PC-3 (cell line): ENCODE measurements around the gene SLC24A3. TPM values are rescaled to one million over a fixed set of nuclear protein-coding genes. Genes with fewer than 3 reads are reported as not detected.

Source experiments
- ATAC-seq: fragments of 200-7000 bp; cut with Tn5 transposase; 2 replicates; pipeline ENCODE4 v1.9.1; 2020; ENCODE audit warnings: mild to moderate bottlenecking, moderate library complexity
- BruUV-seq: library from RNA; stranded (reverse); fragments of 400-500 nt; replicated peaks from 2 replicates; lab custom pipeline; 2021; lab: Mats Ljungman, UMichigan
- CTCF ChIA-PET: fragments of 300-600 bp; sonication (Branson Sonifier 250); formaldehyde crosslinking; loops from one replicate; lab custom pipeline; 2022; ENCODE audit warnings: antibody characterized with exemption; lab: Charles Lee
- POLR2A ChIA-PET: fragments of 300-600 bp; sonication (Branson Sonifier 250); formaldehyde crosslinking; loops from one replicate; lab custom pipeline; 2022; ENCODE audit warnings: antibody characterized with exemption; ENCODE audit not compliant: unreplicated experiment; lab: Charles Lee
- DNase-seq: peaks from one replicate; pipeline ENCODE4 v3.0.0-alpha.2; 2015
- H2AFZ ChIP-seq: fragments of 300-600 bp; sonication (generic); 2 replicates; pipeline ENCODE4 v1.6.0; 2016; ENCODE audit warnings: antibody characterized with exemption, low read length
- H3F3A ChIP-seq: fragments of 300-600 bp; sonication (generic); one replicate; pipeline ENCODE4 v1.6.0; 2017; ENCODE audit warnings: antibody characterized with exemption, low read length, control low read depth, mild to moderate bottlenecking; ENCODE audit not compliant: unreplicated experiment
- H3K27ac ChIP-seq: fragments of 300-600 bp; sonication (generic); 2 replicates; pipeline ENCODE4 v1.5.1; 2016; ENCODE audit warnings: mild to moderate bottlenecking, low read length
- H3K27me3 ChIP-seq: fragments of 300-600 bp; sonication (generic); 2 replicates; pipeline ENCODE4 v1.6.1; 2016; ENCODE audit warnings: low read length, mixed read lengths
- H3K36me3 ChIP-seq: fragments of 300-600 bp; sonication (generic); 2 replicates; pipeline ENCODE4 v1.6.1; 2016; ENCODE audit warnings: low read depth, mixed run types, low read length, mixed read lengths
- H3K4me1 ChIP-seq: fragments of 300-600 bp; sonication (generic); 2 replicates; pipeline ENCODE4 v1.5.1; 2016; ENCODE audit warnings: low read length; ENCODE audit not compliant: insufficient read depth
- H3K4me2 ChIP-seq: fragments of 300-600 bp; sonication (generic); 2 replicates; pipeline ENCODE4 v1.6.0; 2016; ENCODE audit warnings: low read length
- H3K4me3 ChIP-seq: fragments of 300-600 bp; sonication (generic); 2 replicates; pipeline ENCODE4 v1.5.1; 2016; ENCODE audit warnings: mild to moderate bottlenecking, low read length, mixed read lengths
- H3K79me2 ChIP-seq: fragments of 300-600 bp; sonication (generic); 2 replicates; pipeline ENCODE4 v1.6.1; 2017; ENCODE audit warnings: low read length, mixed read lengths
- H3K9ac ChIP-seq: fragments of 300-600 bp; sonication (generic); 2 replicates; pipeline ENCODE4 v1.6.0; 2016; ENCODE audit warnings: mild to moderate bottlenecking, low read length
- H3K9me2 ChIP-seq: fragments of 300-600 bp; sonication (generic); replicated peaks from 2 replicates; pipeline ENCODE4 v1.6.1; 2016; ENCODE audit warnings: mixed run types, low read length, mixed read lengths
- H3K9me3 ChIP-seq: fragments of 300-600 bp; sonication (generic); 2 replicates; pipeline ENCODE4 v1.6.1; 2016; ENCODE audit warnings: low read length, mixed read lengths
- H4K20me1 ChIP-seq: fragments of 300-600 bp; sonication (generic); 2 replicates; pipeline ENCODE4 v1.6.1; 2016; ENCODE audit warnings: low read length, mixed read lengths
- EZH2 ChIP-seq: fragments of 300-600 bp; sonication (generic); IDR thresholded peaks from one replicate; pipeline ENCODE4 v1.6.1; 2017; ENCODE audit warnings: antibody characterized with exemption, mild to moderate bottlenecking, low read length; ENCODE audit not compliant: unreplicated experiment
- EZH2phosphoT487 ChIP-seq: fragments of 300-600 bp; sonication (generic); IDR thresholded peaks from 2 replicates; pipeline ENCODE4 v1.6.1; 2018; ENCODE audit warnings: mild to moderate bottlenecking, antibody characterized with exemption, low read length, borderline replicate concordance
- intact Hi-C: fragments of 100-400 bp; cut with micrococcal nuclease; formaldehyde crosslinking; loops from 2 replicates; pipeline ENCODE4 v1.9.0; 2023
- total RNA-seq: library from RNA; depleted of rRNA; stranded (reverse); fragments of >200 nt; gene quantifications from 2 replicates; pipeline ENCODE4 v1.2.3, GENCODE V29; 2014
- TF ChIP-seq, protein P1 (sequence below): fragments of 300-600 bp; sonication (generic); conservative IDR thresholded peaks from 2 replicates; pipeline ENCODE4 v1.5.1; 2017; ENCODE audit warnings: antibody characterized with exemption, low read depth, mild to moderate bottlenecking, low read length

Gene SLC24A3
- total RNA-seq, 1 experiment from 2014 or later = 0.11 TPM

DNA sequence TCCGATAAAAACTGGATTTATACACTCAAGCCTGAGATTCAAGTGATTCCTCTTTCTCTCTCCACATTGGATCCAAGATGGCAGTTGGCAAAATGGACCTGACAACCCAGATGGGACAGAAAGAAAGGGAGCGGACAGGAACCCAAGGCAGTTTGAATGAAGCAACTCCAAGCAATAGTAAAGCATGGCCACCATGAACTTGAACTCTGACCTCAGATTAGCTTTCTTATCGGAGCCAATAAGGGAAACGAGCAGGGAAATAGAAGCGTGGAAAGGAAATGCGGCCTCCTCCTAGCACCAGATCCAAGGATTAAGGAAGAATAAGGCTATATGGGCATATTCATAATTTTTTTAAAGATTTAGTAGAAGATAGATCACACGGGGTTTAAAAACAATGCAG lies 332.2 kb downstream of the SLC24A3 start:
- ATAC-seq = no peak
- Histone ChIP-seq H3K79me2 (no peaks in the 10 kb centered on the region), H4K20me1 (no peaks in the 10 kb centered on the region), H3K4me2 (no peak overlapping the region), H2AFZ (no peak overlapping the region), H3K27me3 (peaks cover 96% of the 10 kb centered on the region), H3K36me3 (no peaks in the 10 kb centered on the region), H3K4me3 (no peak overlapping the region), H3F3A (no peaks in the 10 kb centered on the region), H3K27ac (no peak overlapping the region), H3K9ac (no peak overlapping the region), H3K9me2 (no peaks in the 10 kb centered on the region), H3K9me3 (no peaks in the 10 kb centered on the region), H3K4me1 (no peaks in the 10 kb centered on the region)
- POLR2A ChIA-PET = no interaction called here
- intact Hi-C loops = no loop called here
- CTCF ChIA-PET = no interaction called here
- TF ChIP-seq EZH2phosphoT487 (no peak), EZH2 (no peak)
- TF ChIP-seq, protein P1, sequence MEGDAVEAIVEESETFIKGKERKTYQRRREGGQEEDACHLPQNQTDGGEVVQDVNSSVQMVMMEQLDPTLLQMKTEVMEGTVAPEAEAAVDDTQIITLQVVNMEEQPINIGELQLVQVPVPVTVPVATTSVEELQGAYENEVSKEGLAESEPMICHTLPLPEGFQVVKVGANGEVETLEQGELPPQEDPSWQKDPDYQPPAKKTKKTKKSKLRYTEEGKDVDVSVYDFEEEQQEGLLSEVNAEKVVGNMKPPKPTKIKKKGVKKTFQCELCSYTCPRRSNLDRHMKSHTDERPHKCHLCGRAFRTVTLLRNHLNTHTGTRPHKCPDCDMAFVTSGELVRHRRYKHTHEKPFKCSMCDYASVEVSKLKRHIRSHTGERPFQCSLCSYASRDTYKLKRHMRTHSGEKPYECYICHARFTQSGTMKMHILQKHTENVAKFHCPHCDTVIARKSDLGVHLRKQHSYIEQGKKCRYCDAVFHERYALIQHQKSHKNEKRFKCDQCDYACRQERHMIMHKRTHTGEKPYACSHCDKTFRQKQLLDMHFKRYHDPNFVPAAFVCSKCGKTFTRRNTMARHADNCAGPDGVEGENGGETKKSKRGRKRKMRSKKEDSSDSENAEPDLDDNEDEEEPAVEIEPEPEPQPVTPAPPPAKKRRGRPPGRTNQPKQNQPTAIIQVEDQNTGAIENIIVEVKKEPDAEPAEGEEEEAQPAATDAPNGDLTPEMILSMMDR = no peak
- BruUV-seq = no TSS peak
- no peak for DNase-seq

GRCh38 chr20:19546648-19547047 lies 334.2 kb downstream of the SLC24A3 start:
- BruUV-seq = no TSS peak

GRCh38 chr20:19547547-19547946 lies 335.1 kb downstream of the SLC24A3 start:
- ChIA-PET POLR2A (interaction anchor here (0.7 kb wide), 1 partner anchor 428 kb away, joined by 3 read pairs; no protein-coding TSS in a partner anchor), CTCF (no interaction called here)
- no peak for DNase-seq

More at GRCh38 chr20:19546648-19547047, 334.2 kb downstream of the SLC24A3 start:
- no peak overlapping the region for H3K4me3 ChIP-seq
- H3K36me3 ChIP-seq = no peaks in the 10 kb centered on the region
- DNase-seq = no peak
- no peak overlapping the region for H3K9ac ChIP-seq
- TF ChIP-seq, protein P1 = no peak
- TF ChIP-seq EZH2phosphoT487 = no peak
- TF ChIP-seq EZH2 = no peak
- H2AFZ ChIP-seq = no peak overlapping the region
- no peak overlapping the region for H3K27ac ChIP-seq
- peaks cover 96% of the 10 kb centered on the region for H3K27me3 ChIP-seq
- no peak for ATAC-seq
- no peaks in the 10 kb centered on the region for H3K9me2 ChIP-seq
- no peak overlapping the region for H3K4me2 ChIP-seq
- intact Hi-C loops = no loop called here
- H4K20me1 ChIP-seq = no peaks in the 10 kb centered on the region
- H3F3A ChIP-seq = no peaks in the 10 kb centered on the region
- no peaks in the 10 kb centered on the region for H3K4me1 ChIP-seq
- ChIA-PET POLR2A (no interaction called here), CTCF (no interaction called here)
- H3K9me3 ChIP-seq = no peaks in the 10 kb centered on the region
- H3K79me2 ChIP-seq = no peaks in the 10 kb centered on the region

More at GRCh38 chr20:19547547-19547946, 335.1 kb downstream of the SLC24A3 start:
- intact Hi-C loops = no loop called here
- H3F3A ChIP-seq = no peaks in the 10 kb centered on the region
- no peaks in the 10 kb centered on the region for H3K9me2 ChIP-seq
- no peak overlapping the region for H3K4me3 ChIP-seq
- no peaks in the 10 kb centered on the region for H4K20me1 ChIP-seq
- H3K27ac ChIP-seq = no peak overlapping the region
- no peak overlapping the region for H3K4me2 ChIP-seq
- no peaks in the 10 kb centered on the region for H3K79me2 ChIP-seq
- no peak overlapping the region for H2AFZ ChIP-seq
- BruUV-seq = no TSS peak
- no peaks in the 10 kb centered on the region for H3K9me3 ChIP-seq
- TF ChIP-seq EZH2phosphoT487 (no peak), EZH2 (no peak)
- TF ChIP-seq, protein P1 = no peak
- no peak for ATAC-seq
- peaks cover 96% of the 10 kb centered on the region for H3K27me3 ChIP-seq
- no peak overlapping the region for H3K9ac ChIP-seq
- H3K36me3 ChIP-seq = no peaks in the 10 kb centered on the region
- no peaks in the 10 kb centered on the region for H3K4me1 ChIP-seq
